HEK293 (cell line): ENCODE results near the gene ZCCHC8.

Experiments
- CTCF ChIP-seq: fragments of 450-650 bp; formaldehyde crosslinking; IDR thresholded peaks from 2 replicates; pipeline ENCODE4 v1.5.1; 2016; ENCODE audit warnings: missing biosample characterization, missing genetic modification characterization
- ELK4 ChIP-seq: IDR thresholded peaks from 2 replicates; pipeline ENCODE4 v1.6.1; 2011; ENCODE audit warnings: mild to moderate bottlenecking, low read depth, low read length, borderline replicate concordance
- GLI2 ChIP-seq: fragments of 450-650 bp; formaldehyde crosslinking; IDR thresholded peaks from 2 replicates; pipeline ENCODE4; 2017; ENCODE audit warnings: missing biosample characterization, missing genetic modification characterization, low read depth, borderline replicate concordance
- HOXC10 ChIP-seq: sonication (generic); formaldehyde crosslinking; IDR thresholded peaks from 2 replicates; pipeline ENCODE4 v1.8.1; 2023; ENCODE audit warnings: mild to moderate bottlenecking, missing genetic modification reagents
- KLF1 ChIP-seq: fragments of 450-650 bp; formaldehyde crosslinking; IDR thresholded peaks from 2 replicates; pipeline ENCODE4 v1.5.1; 2016; ENCODE audit warnings: missing biosample characterization, missing genetic modification characterization
- SP3 ChIP-seq: fragments of 450-650 bp; formaldehyde crosslinking; IDR thresholded peaks from 2 replicates; pipeline ENCODE4 v1.5.1; 2016; ENCODE audit warnings: missing biosample characterization, missing genetic modification characterization
- ZBTB17 ChIP-seq: fragments of 450-650 bp; formaldehyde crosslinking; IDR thresholded peaks from 2 replicates; pipeline ENCODE4 v1.5.1; 2016; ENCODE audit warnings: missing biosample characterization, missing genetic modification characterization
- ZBTB26 ChIP-seq: fragments of 450-650 bp; formaldehyde crosslinking; optimal IDR thresholded peaks from 2 replicates; pipeline ENCODE3; 2016; ENCODE audit warnings: missing biosample characterization, mild to moderate bottlenecking, missing genetic modification characterization
- ZEB2 ChIP-seq: fragments of 450-650 bp; formaldehyde crosslinking; IDR thresholded peaks from 2 replicates; pipeline ENCODE4 v1.5.1; 2016; ENCODE audit warnings: missing biosample characterization, missing genetic modification characterization
- ZNF114 ChIP-seq: fragments of 450-650 bp; formaldehyde crosslinking; IDR thresholded peaks from 2 replicates; pipeline ENCODE4 v1.5.0; 2017; ENCODE audit warnings: missing biosample characterization, missing genetic modification characterization
- ZNF138 ChIP-seq: fragments of 450-650 bp; formaldehyde crosslinking; IDR thresholded peaks from 2 replicates; pipeline ENCODE4 v1.5.1; 2016; ENCODE audit warnings: missing biosample characterization, missing genetic modification characterization, borderline replicate concordance
- ZNF16 ChIP-seq: fragments of 450-650 bp; formaldehyde crosslinking; IDR thresholded peaks from 2 replicates; pipeline ENCODE4 v1.5.1; 2016; ENCODE audit warnings: low read depth, missing biosample characterization, missing genetic modification characterization
- ZNF24 ChIP-seq: fragments of 450-650 bp; formaldehyde crosslinking; IDR thresholded peaks from 2 replicates; pipeline ENCODE4 v1.5.1; 2016; ENCODE audit warnings: missing biosample characterization, missing genetic modification characterization
- ZNF248 ChIP-seq: fragments of 450-650 bp; formaldehyde crosslinking; IDR thresholded peaks from 2 replicates; pipeline ENCODE4 v1.5.1; 2017; ENCODE audit warnings: missing biosample characterization, missing genetic modification characterization
- ZNF362 ChIP-seq: fragments of 450-650 bp; formaldehyde crosslinking; IDR thresholded peaks from 2 replicates; pipeline ENCODE4 v1.5.1; 2016; ENCODE audit warnings: missing biosample characterization, missing genetic modification characterization
- ZNF423 ChIP-seq: fragments of 450-650 bp; formaldehyde crosslinking; IDR thresholded peaks from 2 replicates; pipeline ENCODE4 v1.5.1; 2016; ENCODE audit warnings: missing biosample characterization, missing genetic modification characterization
- ZNF561 ChIP-seq: fragments of 450-650 bp; IDR thresholded peaks from 2 replicates; pipeline ENCODE4 v1.5.1; 2018; ENCODE audit warnings: missing biosample characterization, missing genetic modification characterization, borderline replicate concordance
- ZNF596 ChIP-seq: fragments of 450-650 bp; IDR thresholded peaks from 2 replicates; pipeline ENCODE4 v1.5.0; 2018; ENCODE audit warnings: missing biosample characterization, mild to moderate bottlenecking, missing genetic modification characterization, moderate library complexity
- ZNF624 ChIP-seq: fragments of 450-650 bp; formaldehyde crosslinking; IDR thresholded peaks from 2 replicates; pipeline ENCODE4 v1.5.1; 2017; ENCODE audit warnings: missing biosample characterization, missing genetic modification characterization
- ZNF785 ChIP-seq: fragments of 450-650 bp; formaldehyde crosslinking; IDR thresholded peaks from 2 replicates; pipeline ENCODE4 v1.5.1; 2016; ENCODE audit warnings: missing biosample characterization, missing genetic modification characterization
- ZNF830 ChIP-seq: fragments of 450-650 bp; IDR thresholded peaks from 2 replicates; pipeline ENCODE4 v1.5.0; 2018; ENCODE audit warnings: missing biosample characterization, missing genetic modification characterization, low read depth, mild to moderate bottlenecking, moderate library complexity
- ZSCAN16 ChIP-seq: fragments of 450-650 bp; formaldehyde crosslinking; IDR thresholded peaks from 2 replicates; pipeline ENCODE4 v1.5.1; 2016; ENCODE audit warnings: missing biosample characterization, missing genetic modification characterization
- ZSCAN23 ChIP-seq: fragments of 450-650 bp; formaldehyde crosslinking; IDR thresholded peaks from 2 replicates; pipeline ENCODE4 v1.5.1; 2016; ENCODE audit warnings: missing biosample characterization, missing genetic modification characterization
- ZXDB ChIP-seq: fragments of 450-650 bp; formaldehyde crosslinking; IDR thresholded peaks from 2 replicates; pipeline ENCODE4 v1.5.1; 2016; ENCODE audit warnings: missing biosample characterization, missing genetic modification characterization
- TF ChIP-seq, protein P1 (sequence below): fragments of 450-650 bp; formaldehyde crosslinking; IDR thresholded peaks from 2 replicates; pipeline ENCODE4 v1.5.1; 2016; ENCODE audit warnings: missing biosample characterization, missing genetic modification characterization
- TF ChIP-seq, protein P2 (sequence below): fragments of 450-650 bp; formaldehyde crosslinking; conservative IDR thresholded peaks from 2 replicates; pipeline ENCODE4 v1.5.1; 2016; ENCODE audit warnings: low read depth, missing biosample characterization, missing genetic modification characterization

The ZCCHC8 gene

DNA sequence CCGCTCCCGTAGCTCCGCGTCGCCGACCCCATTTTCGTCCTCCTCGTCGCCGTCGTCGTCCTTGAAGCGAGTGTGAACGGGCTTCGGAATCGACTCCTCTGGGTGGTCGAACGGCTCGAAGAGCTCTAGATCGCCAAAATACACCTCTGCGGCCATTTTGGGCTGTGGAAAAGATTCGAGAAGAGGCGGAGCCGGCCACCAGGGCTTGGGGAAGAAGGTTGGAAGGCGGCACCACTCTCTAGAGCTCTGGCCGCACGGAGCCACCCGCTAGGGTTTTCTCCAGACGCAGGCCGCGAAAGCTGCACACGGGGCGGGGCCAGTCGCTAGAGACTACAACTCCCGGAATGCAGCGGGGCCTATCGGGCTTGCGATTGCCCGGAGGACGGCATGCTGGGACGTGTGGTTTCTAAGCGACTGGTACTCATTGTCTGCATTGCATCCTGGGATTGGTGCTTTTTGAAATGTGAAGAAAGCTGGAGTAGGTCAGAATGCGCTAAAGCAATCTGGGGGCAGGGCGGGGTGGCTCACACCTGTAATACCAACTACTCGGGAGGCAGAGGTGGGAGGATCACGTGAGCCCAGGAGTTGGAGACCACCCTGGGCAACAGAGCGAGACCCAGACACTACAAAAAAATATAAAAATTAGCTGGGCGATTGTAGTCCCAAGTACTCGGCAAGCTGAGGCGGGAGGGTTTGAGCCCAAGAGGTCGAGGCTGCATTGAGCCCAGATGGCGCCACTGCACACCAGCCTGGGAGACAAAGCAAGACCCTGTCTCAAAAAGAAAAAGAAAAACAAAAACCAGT is at the start of gene ZCCHC8 (continued):
- TF ChIP-seq ZNF596 (tag by site-specific recombination), result no peak
- TF ChIP-seq ZNF423 (tag by site-specific recombination), result no peak
- peak; percentile 68 for TF ChIP-seq ZNF24 (tag by site-specific recombination)
- TF ChIP-seq ZEB2 (tag by site-specific recombination), result peak; percentile 89
- no peak for TF ChIP-seq ZNF830 (tag by site-specific recombination)
- no peak for TF ChIP-seq ELK4
- peak; percentile 32; the same call in 1 of the 2 replicates for TF ChIP-seq ZNF362 (tag by site-specific recombination)
- TF ChIP-seq, protein P1, sequence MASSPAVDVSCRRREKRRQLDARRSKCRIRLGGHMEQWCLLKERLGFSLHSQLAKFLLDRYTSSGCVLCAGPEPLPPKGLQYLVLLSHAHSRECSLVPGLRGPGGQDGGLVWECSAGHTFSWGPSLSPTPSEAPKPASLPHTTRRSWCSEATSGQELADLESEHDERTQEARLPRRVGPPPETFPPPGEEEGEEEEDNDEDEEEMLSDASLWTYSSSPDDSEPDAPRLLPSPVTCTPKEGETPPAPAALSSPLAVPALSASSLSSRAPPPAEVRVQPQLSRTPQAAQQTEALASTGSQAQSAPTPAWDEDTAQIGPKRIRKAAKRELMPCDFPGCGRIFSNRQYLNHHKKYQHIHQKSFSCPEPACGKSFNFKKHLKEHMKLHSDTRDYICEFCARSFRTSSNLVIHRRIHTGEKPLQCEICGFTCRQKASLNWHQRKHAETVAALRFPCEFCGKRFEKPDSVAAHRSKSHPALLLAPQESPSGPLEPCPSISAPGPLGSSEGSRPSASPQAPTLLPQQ (tag by site-specific recombination), result no peak
- TF ChIP-seq ZBTB26 (tag by site-specific recombination), result peak; percentile 53
- peak; percentile 36; the same call in 1 of the 2 replicates for TF ChIP-seq KLF1 (tag by site-specific recombination)
- no peak for TF ChIP-seq ZNF114 (tag by site-specific recombination)
- TF ChIP-seq, protein P2, sequence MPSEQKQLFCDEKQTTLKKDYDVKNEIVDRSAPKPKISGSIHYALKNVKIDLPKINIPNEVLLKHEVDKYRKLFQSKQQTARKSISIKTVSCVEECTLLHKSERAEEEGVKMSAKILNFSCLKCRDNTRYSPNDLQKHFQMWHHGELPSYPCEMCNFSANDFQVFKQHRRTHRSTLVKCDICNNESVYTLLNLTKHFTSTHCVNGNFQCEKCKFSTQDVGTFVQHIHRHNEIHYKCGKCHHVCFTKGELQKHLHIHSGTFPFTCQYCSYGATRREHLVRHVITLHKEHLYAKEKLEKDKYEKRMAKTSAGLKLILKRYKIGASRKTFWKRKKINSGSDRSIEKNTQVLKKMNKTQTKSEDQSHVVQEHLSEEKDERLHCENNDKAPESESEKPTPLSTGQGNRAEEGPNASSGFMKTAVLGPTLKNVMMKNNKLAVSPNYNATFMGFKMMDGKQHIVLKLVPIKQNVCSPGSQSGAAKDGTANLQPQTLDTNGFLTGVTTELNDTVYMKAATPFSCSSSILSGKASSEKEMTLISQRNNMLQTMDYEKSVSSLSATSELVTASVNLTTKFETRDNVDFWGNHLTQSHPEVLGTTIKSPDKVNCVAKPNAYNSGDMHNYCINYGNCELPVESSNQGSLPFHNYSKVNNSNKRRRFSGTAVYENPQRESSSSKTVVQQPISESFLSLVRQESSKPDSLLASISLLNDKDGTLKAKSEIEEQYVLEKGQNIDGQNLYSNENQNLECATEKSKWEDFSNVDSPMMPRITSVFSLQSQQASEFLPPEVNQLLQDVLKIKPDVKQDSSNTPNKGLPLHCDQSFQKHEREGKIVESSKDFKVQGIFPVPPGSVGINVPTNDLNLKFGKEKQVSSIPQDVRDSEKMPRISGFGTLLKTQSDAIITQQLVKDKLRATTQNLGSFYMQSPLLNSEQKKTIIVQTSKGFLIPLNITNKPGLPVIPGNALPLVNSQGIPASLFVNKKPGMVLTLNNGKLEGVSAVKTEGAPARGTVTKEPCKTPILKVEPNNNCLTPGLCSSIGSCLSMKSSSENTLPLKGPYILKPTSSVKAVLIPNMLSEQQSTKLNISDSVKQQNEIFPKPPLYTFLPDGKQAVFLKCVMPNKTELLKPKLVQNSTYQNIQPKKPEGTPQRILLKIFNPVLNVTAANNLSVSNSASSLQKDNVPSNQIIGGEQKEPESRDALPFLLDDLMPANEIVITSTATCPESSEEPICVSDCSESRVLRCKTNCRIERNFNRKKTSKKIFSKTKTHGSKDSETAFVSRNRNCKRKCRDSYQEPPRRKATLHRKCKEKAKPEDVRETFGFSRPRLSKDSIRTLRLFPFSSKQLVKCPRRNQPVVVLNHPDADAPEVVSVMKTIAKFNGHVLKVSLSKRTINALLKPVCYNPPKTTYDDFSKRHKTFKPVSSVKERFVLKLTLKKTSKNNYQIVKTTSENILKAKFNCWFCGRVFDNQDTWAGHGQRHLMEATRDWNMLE (tag by site-specific recombination), result no peak
- TF ChIP-seq ZSCAN23, result 0 out of 2 replicates have a peak, but pooled peaks have one; percentile 13
- peak; percentile 98 for TF ChIP-seq ZBTB17
- TF ChIP-seq HOXC10 (CRISPR knock-in tag), result no peak
- TF ChIP-seq ZNF248 (tag by site-specific recombination), result no peak
- TF ChIP-seq ZSCAN16 (tag by site-specific recombination), result no peak
- TF ChIP-seq ZNF16 (tag by site-specific recombination), result no peak
- no peak for TF ChIP-seq ZNF624
- peak; percentile 5; the same call in 1 of the 2 replicates for TF ChIP-seq ZNF785 (tag by site-specific recombination)
- TF ChIP-seq SP3 (tag by site-specific recombination), result peak; percentile 93
- no peak for TF ChIP-seq ZNF138 (tag by site-specific recombination)
- peak; percentile 82 for TF ChIP-seq ZXDB
- TF ChIP-seq GLI2 (tag by site-specific recombination), result no peak
- peak; percentile 49; the same call in 1 of the 2 replicates for TF ChIP-seq ZNF561
- peak; percentile 59 for TF ChIP-seq CTCF (tag by site-specific recombination)
